Measurements from ENCODE around the gene TTYH1.

GRCh38 chr19:54392105-54392504 lies 23.2 kb upstream of the TTYH1 start:
- TF ChIP-seq ARNT (IDR thresholded peaks at IDR 0.05) (no peak), FOXA1 (IDR thresholded peaks at IDR 0.05) (no peak), HDGF (IDR thresholded peaks at IDR 0.05; ENCODE audit: borderline replicate concordance) (no peak), L3MBTL2 (conservative IDR thresholded peaks at IDR 0.05) (no peak), NFRKB (IDR thresholded peaks at IDR 0.05) (no peak)

Data from HEK293T (cell line).